ENCODE data around the gene ZNF423.

ZNF423 gene

GRCh38 chr16:49534901-49535610 is 320.9 kb downstream of the ZNF423 start:
- TF ChIP-seq EZH2 (IDR thresholded peaks at IDR 0.05; ENCODE audit: borderline replicate concordance, low read length) (no peak), CTCF (IDR thresholded peaks at IDR 0.05; ENCODE audit: low read length) (no peak)
- H3K4me2 ChIP-seq (ENCODE audit: low read length), result no peak overlapping the region
- H3K9ac ChIP-seq (ENCODE audit: low read length), result no peak overlapping the region
- H3K79me2 ChIP-seq (ENCODE audit: insufficient read depth, low read length), result no peaks in the 10 kb centered on the region
- no peaks in the 10 kb centered on the region for H3K9me2 ChIP-seq (ENCODE audit: low read depth, low read length)
- H3K27ac ChIP-seq (ENCODE audit: low read depth, low read length, poor library complexity, severe bottlenecking), result no peak overlapping the region
- no peaks in the 10 kb centered on the region for H3K36me3 ChIP-seq (ENCODE audit: insufficient read depth, low read length)
- no peaks in the 10 kb centered on the region for H3K4me1 ChIP-seq (ENCODE audit: insufficient read depth, low read length, severe bottlenecking)
- no peak overlapping the region for H2AFZ ChIP-seq (ENCODE audit: low read length)
- H3F3A ChIP-seq (ENCODE audit: insufficient read depth, low read length), result no peaks in the 10 kb centered on the region
- H3K27me3 ChIP-seq (ENCODE audit: insufficient read depth, low read length), result peaks cover 8% of the 10 kb centered on the region; the same call in 1 of the 2 replicates
- no peaks in the 10 kb centered on the region for H4K20me1 ChIP-seq (ENCODE audit: insufficient read depth, low read length)
- H3K4me3 ChIP-seq (ENCODE audit: low read depth, low read length, poor library complexity, severe bottlenecking), result no peak overlapping the region
- H3K9me3 ChIP-seq (ENCODE audit: low read length), result no peaks in the 10 kb centered on the region

- Histone ChIP-seq H3K4me1 (ENCODE audit: insufficient read depth, low read length, severe bottlenecking) (no peaks in the 10 kb centered on the region), H2AFZ (ENCODE audit: low read length) (no peak overlapping the region), H3K4me2 (ENCODE audit: low read length) (no peak overlapping the region)
Measured at GRCh38 chr16:49533422-49533821, 322.5 kb downstream of the ZNF423 start.

GRCh38 chr16:49532873-49533272 is 323.0 kb downstream of the ZNF423 start:
- H3K27ac ChIP-seq (ENCODE audit: low read depth, low read length, poor library complexity, severe bottlenecking), result no peak overlapping the region
- H4K20me1 ChIP-seq (ENCODE audit: insufficient read depth, low read length), result no peaks in the 10 kb centered on the region
- TF ChIP-seq EZH2 (IDR thresholded peaks at IDR 0.05; ENCODE audit: borderline replicate concordance, low read length) (no peak), CTCF (IDR thresholded peaks at IDR 0.05; ENCODE audit: low read length) (no peak)
- H3K9me3 ChIP-seq (ENCODE audit: low read length), result no peaks in the 10 kb centered on the region
- no peaks in the 10 kb centered on the region for H3K79me2 ChIP-seq (ENCODE audit: insufficient read depth, low read length)
- H3K27me3 ChIP-seq (ENCODE audit: insufficient read depth, low read length), result 0 out of 2 replicates have a peak, but pooled peaks cover 8% of the 10 kb centered on the region
- H3K9me2 ChIP-seq (ENCODE audit: low read depth, low read length), result no peaks in the 10 kb centered on the region
- H3F3A ChIP-seq (ENCODE audit: insufficient read depth, low read length), result no peaks in the 10 kb centered on the region
- no peak overlapping the region for H3K9ac ChIP-seq (ENCODE audit: low read length)
- H3K4me3 ChIP-seq (ENCODE audit: low read depth, low read length, poor library complexity, severe bottlenecking), result no peak overlapping the region
- no peaks in the 10 kb centered on the region for H3K36me3 ChIP-seq (ENCODE audit: insufficient read depth, low read length)
- no peak overlapping the region for H3K4me2 ChIP-seq (ENCODE audit: low read length)
- H3K4me1 ChIP-seq (ENCODE audit: insufficient read depth, low read length, severe bottlenecking), result no peaks in the 10 kb centered on the region
- H2AFZ ChIP-seq (ENCODE audit: low read length), result no peak overlapping the region

More at GRCh38 chr16:49533422-49533821, 322.5 kb downstream of the ZNF423 start:
- Histone ChIP-seq H3K27ac (ENCODE audit: low read depth, low read length, poor library complexity, severe bottlenecking) (no peak overlapping the region), H4K20me1 (ENCODE audit: insufficient read depth, low read length) (no peaks in the 10 kb centered on the region), H3K9ac (ENCODE audit: low read length) (no peak overlapping the region), H3K9me2 (ENCODE audit: low read depth, low read length) (no peaks in the 10 kb centered on the region), H3F3A (ENCODE audit: insufficient read depth, low read length) (no peaks in the 10 kb centered on the region), H3K79me2 (ENCODE audit: insufficient read depth, low read length) (no peaks in the 10 kb centered on the region), H3K27me3 (ENCODE audit: insufficient read depth, low read length) (0 out of 2 replicates have a peak, but pooled peaks cover 8% of the 10 kb centered on the region), H3K9me3 (ENCODE audit: low read length) (no peaks in the 10 kb centered on the region), H3K36me3 (ENCODE audit: insufficient read depth, low read length) (no peaks in the 10 kb centered on the region), H3K4me3 (ENCODE audit: low read depth, low read length, poor library complexity, severe bottlenecking) (no peak overlapping the region)
- TF ChIP-seq CTCF (IDR thresholded peaks at IDR 0.05; ENCODE audit: low read length), result no peak
- TF ChIP-seq EZH2 (IDR thresholded peaks at IDR 0.05; ENCODE audit: borderline replicate concordance, low read length), result no peak
